Measurements from ENCODE around the gene NEK2.
"Not testable (repeated sequence)": the region's sequence is repeated elsewhere in the genome, so short reads cannot be mapped to it uniquely, and the experiment has no call there.

NEK2 gene

DNA sequence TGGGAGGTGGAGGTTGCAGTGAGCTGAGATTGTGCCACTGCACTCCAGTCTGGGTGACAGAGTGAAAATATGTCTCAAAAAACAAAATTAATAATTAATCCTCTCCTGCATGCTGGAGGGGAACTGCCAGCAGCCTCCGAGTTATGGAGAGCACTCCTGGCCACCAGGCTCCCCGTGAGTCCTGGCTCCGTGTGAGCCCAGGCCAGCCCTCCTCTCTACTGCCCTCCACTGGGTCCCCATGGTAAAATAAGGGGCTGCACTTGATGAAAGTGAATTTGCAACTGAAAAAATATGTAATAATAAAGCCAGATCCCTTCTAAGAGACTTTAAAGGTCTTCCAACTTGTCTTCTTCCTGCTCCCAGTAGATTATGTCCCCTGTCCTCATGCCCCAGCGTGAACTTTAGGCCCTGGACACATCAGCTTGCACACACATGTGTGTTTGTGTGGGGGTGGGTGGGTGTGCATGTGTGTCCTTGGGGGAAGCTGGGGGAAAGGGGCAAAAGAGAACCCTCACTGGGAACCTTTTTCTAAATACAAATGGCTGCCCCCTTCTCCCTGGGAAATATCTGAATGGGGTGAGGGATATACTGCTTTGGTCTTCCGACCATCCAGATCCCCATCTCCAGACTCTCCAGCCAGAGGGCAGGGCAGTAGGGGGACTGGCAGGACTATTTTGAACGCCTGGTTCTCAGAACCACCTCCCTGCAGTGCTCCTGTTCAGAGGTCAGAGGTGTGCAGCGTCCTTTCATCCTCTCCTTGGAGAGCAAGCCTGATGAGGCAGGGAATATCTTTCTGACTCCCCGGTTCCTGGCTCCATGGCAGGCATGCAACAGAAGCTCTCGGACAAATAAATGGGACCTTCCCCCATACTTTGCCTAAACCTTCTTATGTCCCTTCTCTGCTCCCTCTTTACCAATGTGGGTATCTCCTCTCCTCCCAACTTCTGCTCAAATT lies 26.2 kb downstream of the NEK2 start:
- no peak for DNase-seq

DNA sequence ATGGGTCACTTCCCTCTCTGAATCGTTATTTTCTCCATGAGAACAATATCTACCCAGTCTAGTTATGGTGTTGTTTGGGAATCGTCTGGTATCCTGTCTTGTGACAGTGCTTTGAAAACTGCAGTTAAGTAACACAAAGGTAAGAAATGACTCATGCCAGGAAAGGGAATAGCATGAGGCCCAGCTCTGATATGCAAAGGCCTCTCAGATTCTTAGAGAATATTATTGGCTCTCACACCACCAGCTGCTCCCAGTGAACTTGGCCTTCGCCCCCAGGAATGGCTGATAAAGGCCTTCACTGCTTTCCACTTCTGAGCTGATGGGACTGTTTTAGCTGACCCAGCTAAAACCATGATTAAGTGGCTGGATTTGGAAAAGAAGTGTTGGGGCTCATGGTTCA lies 27.1 kb downstream of the NEK2 start:
- no peak for DNase-seq

GRCh38 chr1:211647711-211648121 lies 27.7 kb downstream of the NEK2 start:
- DNase-seq, result no peak

DNA sequence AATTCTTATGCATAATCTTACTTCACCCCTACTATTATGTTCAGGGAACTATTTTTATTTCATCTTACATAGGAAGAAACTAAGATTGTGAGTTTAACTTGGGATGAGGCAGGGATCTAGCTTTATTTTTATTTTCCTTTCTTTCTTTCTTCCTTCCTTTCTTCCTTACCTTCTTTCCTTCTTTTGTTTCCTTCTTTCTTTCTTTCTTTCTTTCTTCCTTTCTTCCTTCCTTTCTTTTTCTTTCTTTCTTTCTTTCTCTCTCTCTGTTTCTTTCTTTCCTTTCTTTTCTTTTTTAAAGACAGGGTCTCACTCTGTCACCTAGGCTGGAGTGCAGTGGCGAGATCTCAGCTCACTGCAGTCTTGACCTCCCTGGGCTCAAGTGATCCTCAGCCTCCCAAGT lies 28.9 kb downstream of the NEK2 start:
- DNase-seq, result no peak

GRCh38 chr1:211645601-211646000 lies 29.8 kb downstream of the NEK2 start:
- DNase-seq, result not testable (repeated sequence)

DNA sequence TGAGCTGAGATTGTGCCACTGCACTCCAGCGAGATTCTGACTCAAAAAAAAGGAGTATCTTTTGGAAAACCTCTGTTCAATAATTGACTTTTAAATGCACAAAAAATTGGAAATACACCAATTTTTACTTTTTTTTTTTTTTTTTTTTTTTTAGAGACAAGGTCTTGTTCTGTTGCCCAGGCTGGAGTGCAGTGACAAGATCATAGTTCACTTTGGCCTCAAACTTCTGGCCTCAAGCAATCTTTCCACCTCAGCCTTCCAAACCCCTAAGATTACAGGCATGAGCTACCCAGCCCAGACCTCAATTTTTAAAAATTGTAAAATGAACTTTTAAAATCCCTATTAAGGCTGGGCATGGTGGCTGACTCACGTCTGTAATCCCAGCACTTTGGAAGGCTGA lies 30.8 kb downstream of the NEK2 start:
- DNase-seq, result no peak

DNA sequence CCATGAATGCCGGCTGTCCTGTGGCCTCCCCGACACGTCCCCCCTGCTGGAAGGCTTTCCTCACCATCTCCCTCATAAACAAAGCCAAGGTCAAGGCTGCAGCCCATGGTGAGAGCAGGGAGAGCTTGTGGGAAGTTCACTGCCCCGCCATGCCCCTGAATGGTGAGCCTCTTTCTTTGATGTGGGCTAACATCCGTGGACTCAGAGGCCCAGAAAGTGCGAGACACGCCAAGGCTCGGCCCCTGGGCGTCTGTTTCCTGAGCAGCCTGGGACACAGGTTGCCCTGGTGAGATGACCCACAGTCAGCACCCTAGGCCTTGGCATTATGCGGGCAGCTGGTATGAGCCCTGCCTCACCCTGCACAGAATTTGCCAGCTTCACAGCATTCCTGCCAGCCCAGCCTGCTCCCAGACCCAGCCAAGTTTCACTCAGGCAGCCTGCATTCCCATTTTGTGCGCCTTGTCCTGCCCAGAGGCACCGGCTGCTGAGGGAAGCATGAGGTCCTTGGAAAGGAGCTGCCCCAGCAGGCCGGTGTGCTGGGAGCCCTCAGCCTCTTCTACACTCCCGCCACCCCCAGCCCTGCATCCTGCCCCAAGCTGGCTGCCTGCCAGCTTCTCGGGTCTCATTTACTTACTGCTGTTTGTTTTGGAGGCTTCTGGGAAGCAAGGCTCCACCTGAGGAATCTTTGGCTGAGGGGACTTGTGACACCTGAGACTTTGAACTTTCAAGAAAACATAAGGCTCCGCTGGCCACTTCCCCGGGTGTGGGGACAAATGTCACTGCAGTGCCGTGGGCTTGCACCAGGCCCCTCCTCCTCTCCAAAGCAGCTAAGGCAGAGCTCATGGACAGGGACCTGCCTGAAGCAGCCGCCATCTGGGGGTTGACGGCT lies 31.9 kb downstream of the NEK2 start:
- DNase-seq, result peak in 1 of 2 experiments; percentile 14

DNA sequence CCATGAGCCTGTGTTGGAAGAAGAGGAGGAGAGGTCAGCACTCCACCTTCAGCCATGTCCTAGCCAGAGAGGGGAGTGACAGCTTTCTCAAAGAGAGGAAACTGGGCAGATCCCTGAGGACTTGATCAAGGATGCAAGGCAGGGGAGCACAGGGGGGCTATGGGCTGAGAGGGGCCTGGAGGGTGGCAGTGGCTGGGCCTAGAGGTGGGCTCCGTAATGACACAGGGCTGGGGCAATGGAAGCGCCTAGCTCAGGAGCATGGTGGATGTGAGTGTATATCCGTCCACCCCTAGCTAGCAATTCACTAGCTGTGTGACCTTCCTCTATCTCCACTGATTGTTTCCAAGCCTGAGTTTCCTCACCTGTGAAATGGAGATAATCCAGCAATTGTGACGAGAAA lies 32.6 kb downstream of the NEK2 start:
- no peak for DNase-seq

- no peak for DNase-seq
Measured at GRCh38 chr1:211641942-211642341, 33.5 kb downstream of the NEK2 start.

- no peak for DNase-seq
Measured at GRCh38 chr1:211641044-211641800, 34.2 kb downstream of the NEK2 start.

DNA sequence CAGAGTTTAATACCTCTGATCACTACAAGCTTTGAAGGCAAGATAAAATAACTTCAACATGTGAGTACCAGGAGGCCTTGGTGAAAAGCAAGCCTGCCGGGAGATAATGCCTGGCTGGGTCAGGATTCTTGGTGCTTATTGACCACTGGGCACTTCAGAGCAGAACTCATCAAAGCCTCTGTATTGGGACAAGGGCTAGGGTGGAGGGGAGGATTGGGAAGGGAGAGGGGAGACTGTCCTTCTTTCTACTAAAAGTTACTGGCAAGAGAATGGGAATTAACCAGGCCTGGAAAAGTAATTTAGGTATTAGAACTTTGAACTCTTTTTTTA lies 35.2 kb downstream of the NEK2 start:
- DNase-seq, result no peak

GRCh38 chr1:211639475-211640300 lies 35.7 kb downstream of the NEK2 start:
- DNase-seq, result no peak

DNA sequence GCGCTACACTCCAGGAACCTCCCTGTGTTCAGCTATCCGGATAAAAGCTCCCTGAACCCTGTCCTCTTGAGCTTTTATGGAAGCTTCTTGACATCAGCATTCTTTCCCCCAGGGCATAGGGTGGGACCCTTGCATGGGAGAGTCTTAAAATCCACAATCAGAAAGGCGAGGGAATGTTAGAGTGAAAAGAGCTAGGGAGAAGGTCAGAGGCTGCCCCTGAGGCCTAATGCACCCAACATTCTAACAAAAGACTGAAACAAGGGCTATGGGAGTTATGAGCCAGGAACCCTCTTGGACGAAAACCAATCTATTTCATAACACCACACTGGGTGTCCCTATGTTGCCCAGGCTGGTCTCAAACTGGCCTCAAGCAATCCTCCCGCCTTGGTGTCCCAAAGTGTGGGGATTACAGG lies 36.7 kb downstream of the NEK2 start:
- DNase-seq, result no peak

- no peak for DNase-seq
Measured at GRCh38 chr1:211638246-211638645, 37.2 kb downstream of the NEK2 start.

DNA sequence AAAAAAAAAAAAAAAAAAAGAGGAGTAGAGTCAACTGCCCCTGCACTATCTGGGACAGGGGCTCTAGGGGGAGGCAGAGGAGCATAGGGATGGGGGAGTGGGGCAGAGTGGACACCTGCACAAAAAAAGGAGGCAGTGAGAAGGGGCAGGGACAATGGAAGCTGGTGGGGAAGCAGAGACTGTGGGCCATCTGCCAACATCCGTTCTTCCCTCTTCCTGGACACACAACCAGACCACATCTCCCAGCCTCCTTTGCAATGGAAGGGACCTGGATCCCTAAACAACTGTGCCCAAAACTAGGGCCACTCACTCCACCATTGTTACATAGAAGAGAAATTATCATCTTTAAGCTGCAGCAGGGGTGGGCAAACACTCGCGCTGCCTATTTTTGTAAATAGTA lies 38.4 kb downstream of the NEK2 start:
- no peak for DNase-seq

GRCh38 chr1:211636575-211637029 lies 38.8 kb downstream of the NEK2 start:
- not testable (repeated sequence) for DNase-seq

DNA sequence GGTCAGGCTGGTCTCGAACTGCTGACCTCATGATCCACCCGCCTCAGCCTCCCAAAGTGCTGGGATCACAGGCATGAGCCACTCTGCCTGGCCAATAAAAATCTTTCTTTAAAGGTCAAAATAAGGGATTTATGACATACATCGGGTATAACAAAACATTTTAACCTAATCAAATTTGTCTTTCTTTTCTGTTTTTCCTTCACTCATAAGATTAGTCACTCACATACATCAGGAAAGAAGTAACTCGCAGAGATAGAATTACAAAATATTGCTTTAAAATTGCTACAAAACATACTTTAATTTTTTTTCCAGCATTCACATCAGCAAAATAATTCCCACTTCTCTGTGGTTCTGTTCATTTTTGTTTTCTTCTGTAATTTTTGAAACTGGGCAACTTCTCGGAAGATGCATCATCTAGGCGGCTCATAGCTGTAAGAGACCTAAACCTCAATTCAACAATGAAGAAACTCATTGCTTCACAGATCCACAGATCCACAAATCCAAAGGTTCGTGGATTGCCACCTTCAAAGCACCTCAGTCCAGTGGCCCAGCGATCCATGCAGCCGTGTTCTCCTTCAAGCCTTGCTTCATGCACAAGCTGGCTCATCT lies 39.7 kb downstream of the NEK2 start:
- no peak for DNase-seq

DNA sequence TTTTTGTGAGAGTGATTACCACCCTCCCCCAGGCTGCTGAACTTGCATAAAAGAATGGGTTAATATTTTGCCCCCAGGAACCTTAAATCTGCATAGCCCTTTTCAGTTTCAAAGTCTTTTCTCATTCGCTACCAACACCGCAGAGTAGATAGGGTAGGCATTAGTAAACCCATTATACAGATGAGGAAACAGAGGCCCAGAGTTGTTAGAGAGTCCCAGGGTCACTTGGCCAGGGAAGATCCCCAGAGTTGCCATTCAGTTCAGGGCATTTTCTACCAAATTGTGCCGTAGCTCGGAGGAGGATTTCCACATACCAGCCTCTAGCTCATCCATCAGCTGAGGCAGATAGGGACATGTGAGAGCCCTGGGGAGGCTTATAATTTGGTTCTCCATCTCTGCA lies 40.5 kb downstream of the NEK2 start:
- no peak for DNase-seq

DNA sequence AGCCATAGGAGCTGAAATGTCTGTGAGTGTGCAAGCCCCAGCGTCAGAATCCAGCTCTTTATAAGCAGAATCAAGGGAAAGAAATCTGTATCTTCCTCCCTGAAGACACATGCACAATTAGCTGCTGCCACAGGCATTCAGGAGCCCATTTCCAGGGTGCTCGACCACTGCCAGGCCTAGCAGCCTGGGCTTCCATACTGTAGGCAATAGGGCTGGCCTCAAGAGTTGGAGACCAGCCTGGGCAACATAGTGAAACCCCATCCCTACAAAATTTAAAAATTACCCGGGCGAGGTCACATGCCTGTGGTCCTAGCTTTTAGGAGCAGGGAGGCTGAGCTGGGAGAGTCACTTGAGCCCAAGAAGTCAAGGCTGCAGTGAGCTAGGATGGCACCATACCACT lies 41.0 kb downstream of the NEK2 start:
- no peak for DNase-seq

DNA sequence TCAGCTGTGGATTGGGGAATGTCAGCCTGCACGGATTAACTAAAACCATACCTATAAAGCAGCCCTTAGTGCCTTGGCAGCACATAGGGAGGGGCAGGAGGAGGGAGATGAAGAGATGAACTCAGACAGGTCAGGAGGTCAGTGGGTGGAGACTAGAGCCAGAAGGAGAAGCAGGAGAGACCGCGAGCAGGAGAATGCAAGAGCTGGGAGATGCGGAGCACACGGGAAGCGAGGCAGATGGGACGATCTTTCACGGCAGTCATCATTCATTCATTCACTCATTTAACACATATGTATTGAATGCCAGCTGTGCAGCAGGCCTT lies 41.9 kb downstream of the NEK2 start:
- DNase-seq, result no peak

- DNase-seq, result no peak
Measured at GRCh38 chr1:211632808-211633523, 42.5 kb downstream of the NEK2 start.

Data from activated CD4-positive, alpha-beta T cell treated with anti-CD3 and anti-CD28 coated beads, Interleukin-2, amount 50 U/mL, for 48 hours (primary cell).